HepG2 (cell line): Measurements from ENCODE around the gene ANAPC5. TPM values are rescaled to one million over a fixed set of nuclear protein-coding genes. Genes with fewer than 3 reads are reported as not detected.

Experiments
- ATAC-seq: fragments of 200-7000 bp; cut with Tn5 transposase; 3 replicates; pipeline ENCODE4 v1.9.1; 2020; ENCODE audit warnings: mild to moderate bottlenecking, moderate library complexity
- BruUV-seq: library from RNA; stranded (reverse); fragments of 400-500 nt; replicated peaks from 2 replicates; lab custom pipeline; 2021; lab: Mats Ljungman, UMichigan
- CTCF ChIA-PET: fragments of 300-600 bp; formaldehyde crosslinking; extraction: SDS; loops from one replicate; lab custom pipeline; 2021; ENCODE audit warnings: low total read pairs, inconsistent platforms, low intra/inter-chr PET ratio; lab: Yijun Ruan, JAX
- POLR2A ChIA-PET: fragments of 350-600 bp; sonication (Branson Sonifier 250); formaldehyde crosslinking; loops from one replicate; lab custom pipeline; 2020; ENCODE audit warnings: antibody characterized with exemption, inconsistent platforms; lab: Yijun Ruan, JAX
- DNase-seq: peaks from one replicate; pipeline ENCODE4 v3.0.0-alpha.2; 2015; ENCODE audit warnings: low spot score
- FAIRE-seq: peaks from 3 replicates; lab custom pipeline; 2011; peaks lifted over from hg19 to GRCh38; lab: Jason Lieb, UNC
- H2AFZ ChIP-seq: one replicate; pipeline ENCODE4 v1.6.1; 2011; ENCODE audit warnings: low read length, inconsistent platforms
- H3K27ac ChIP-seq: fragments of 300-600 bp; 3 replicates; pipeline ENCODE4 v1.8.0; 2011; ENCODE audit warnings: mixed run types, mild to moderate bottlenecking, mixed read lengths, low read length, inconsistent platforms; ENCODE audit not compliant: insufficient read depth; ENCODE audit errors: extremely low read length
- H3K27me3 ChIP-seq, 2 experiments: fragments of 200-600 bp in 1 of 2; 2 replicates in 1 of 2; 3 replicates in 1 of 2; pipeline versions ENCODE4 v1.6.0 to v1.8.0; 2011; ENCODE audit warnings: low read length in 2 of 2, mild to moderate bottlenecking in 2 of 2, moderate library complexity in 2 of 2, inconsistent platforms in 1 of 2; ENCODE audit not compliant: insufficient read depth in 2 of 2, control insufficient read depth in 1 of 2
- H3K36me3 ChIP-seq, 2 experiments: fragments of 200-600 bp in 1 of 2; replicated peaks in 1 of 2; 2 replicates in 1 of 2; 3 replicates in 1 of 2; pipeline versions ENCODE4 v1.5.1 to v1.8.0; 2011; ENCODE audit warnings: low read length in 2 of 2, inconsistent platforms in 1 of 2; ENCODE audit not compliant: insufficient read depth in 2 of 2, control insufficient read depth in 1 of 2
- H3K4me1 ChIP-seq: 2 replicates; pipeline ENCODE4 v1.5.1; 2012; ENCODE audit warnings: low read length, inconsistent platforms; ENCODE audit not compliant: insufficient read depth
- H3K4me2 ChIP-seq: 2 replicates; pipeline ENCODE4 v1.6.0; 2011; ENCODE audit warnings: low read depth, low read length, inconsistent platforms
- H3K4me3 ChIP-seq, 3 experiments: fragments of 200-600 bp in 1 of 3; sonication (generic), shearing (Covaris generic) in 1 of 3; replicated peaks in 1 of 3; 2 replicates each; pipeline ENCODE4 v1.5.1; 2011 to 2016; ENCODE audit warnings: low read length in 3 of 3, inconsistent platforms in 2 of 3, low read depth in 2 of 3, mild to moderate bottlenecking in 2 of 3, control low read depth in 1 of 3, mixed read lengths in 1 of 3; ENCODE audit not compliant: insufficient read depth in 1 of 3
- H3K79me2 ChIP-seq: one replicate; pipeline ENCODE4 v1.6.1; 2011; ENCODE audit warnings: low read length, inconsistent platforms; ENCODE audit not compliant: insufficient read depth
- H3K9ac ChIP-seq: 2 replicates; pipeline ENCODE4 v1.6.0; 2011; ENCODE audit warnings: mild to moderate bottlenecking, low read depth, low read length, inconsistent platforms; ENCODE audit not compliant: insufficient read depth
- H3K9me3 ChIP-seq: 2 replicates; pipeline ENCODE4 v1.5.1; 2012; ENCODE audit warnings: mild to moderate bottlenecking, low read length
- H4K20me1 ChIP-seq: 2 replicates; pipeline ENCODE4 v1.6.0; 2011; ENCODE audit warnings: inconsistent platforms, mild to moderate bottlenecking, low read length, moderate library complexity; ENCODE audit not compliant: insufficient read depth
- CENPT ChIP-seq: sonication (generic); formaldehyde crosslinking; IDR thresholded peaks from 2 replicates; pipeline ENCODE4 v1.8.0; 2022; ENCODE audit warnings: low read depth, mild to moderate bottlenecking, moderate library complexity, missing genetic modification reagents
- MIER2 ChIP-seq: IDR thresholded peaks from 2 replicates; pipeline ENCODE4 v1.6.1; 2016; ENCODE audit warnings: missing biosample characterization, missing genetic modification reagents
- RBAK ChIP-seq: sonication (generic); formaldehyde crosslinking; IDR thresholded peaks from 2 replicates; pipeline ENCODE4 v1.5.1; 2020; ENCODE audit warnings: mild to moderate bottlenecking, missing genetic modification reagents
- ZBTB38 ChIP-seq: sonication (generic); formaldehyde crosslinking; IDR thresholded peaks from 2 replicates; pipeline ENCODE4 v1.5.1; 2020; ENCODE audit warnings: mild to moderate bottlenecking, missing genetic modification reagents
- ZFP82 ChIP-seq: sonication (generic); formaldehyde crosslinking; IDR thresholded peaks from 2 replicates; pipeline ENCODE4 v1.5.1; 2020; ENCODE audit warnings: mild to moderate bottlenecking, missing genetic modification reagents, borderline replicate concordance
- ZNF225 ChIP-seq: sonication (generic); formaldehyde crosslinking; IDR thresholded peaks from 2 replicates; pipeline ENCODE4 v1.4.0; 2020; ENCODE audit warnings: mild to moderate bottlenecking, missing genetic modification reagents
- ZNF317 ChIP-seq: sonication (generic); formaldehyde crosslinking; IDR thresholded peaks from 2 replicates; pipeline ENCODE4 v1.5.0; 2020; ENCODE audit warnings: mild to moderate bottlenecking, missing genetic modification reagents
- ZNF773 ChIP-seq: sonication (generic); formaldehyde crosslinking; IDR thresholded peaks from 2 replicates; pipeline ENCODE4 v1.4.0; 2020; ENCODE audit warnings: missing genetic modification reagents, borderline replicate concordance
- ZNF781 ChIP-seq: sonication (generic); formaldehyde crosslinking; IDR thresholded peaks from 2 replicates; pipeline ENCODE4 v1.5.1; 2020; ENCODE audit warnings: borderline replicate concordance, mild to moderate bottlenecking, missing genetic modification reagents; ENCODE audit errors: not compliant biosample characterization
- WGBS: methylation state at CpG from one replicate; pipeline ENCODE4 v1.1.6; 2017; ENCODE audit warnings: low lambda C conversion rate; 5-methylcytosine and 5-hydroxymethylcytosine counted together
- in situ Hi-C: cut with HindIII; loops from 2 replicates; pipeline ENCODE4 v1.10.0; 2017; ENCODE audit warnings: low pct_unique_long_range_greater_than_20kb; ENCODE audit not compliant: extremely low pct_ligation_motif_present
- intact Hi-C: fragments of 100-400 bp; cut with micrococcal nuclease; formaldehyde crosslinking; loops from one replicate; pipeline ENCODE4 v1.10.0; 2022; ENCODE audit not compliant: unreplicated experiment
- polyA plus RNA-seq, 8 experiments: library from polyadenylated mRNA; depleted of rRNA in 3 of 8; stranded (reverse) in 7 of 8; unstranded in 1 of 8; fragments of >200 nt; fragmentation: Illumina TruSeq in 4 of 8; extraction: Trizol in 4 of 8; gene quantifications; 2 replicates each; pipeline versions ENCODE4 v1.2.1 to v1.2.3, GENCODE V29; 2011 to 2016; ENCODE audit warnings: low read depth in 4 of 8, missing spikeins in 1 of 8, mixed read lengths in 1 of 8; ENCODE audit not compliant: insufficient read depth in 1 of 8
- total RNA-seq, 5 experiments: library from RNA; depleted of rRNA; stranded (reverse); fragments of >200 nt; fragmentation: Illumina TruSeq; extraction: Trizol; gene quantifications; 2 replicates each; pipeline ENCODE4 v1.2.3, GENCODE V29; 2016; ENCODE audit warnings: low read depth in 1 of 5
- TF ChIP-seq, protein P1 (sequence below): sonication (generic); formaldehyde crosslinking; IDR thresholded peaks from 2 replicates; pipeline ENCODE4 v1.8.1; 2023; ENCODE audit warnings: mild to moderate bottlenecking, missing genetic modification reagents
- TF ChIP-seq, protein P2 (sequence below), 2 experiments: sonication (generic) in 1 of 2; formaldehyde crosslinking in 1 of 2; IDR thresholded peaks; 2 replicates each; pipeline versions ENCODE4 v1.4.0 to v1.6.1; 2016 to 2020; ENCODE audit warnings: borderline replicate concordance in 1 of 2, low read depth in 1 of 2, mild to moderate bottlenecking in 1 of 2, missing genetic modification reagents in 1 of 2
- TF ChIP-seq, protein P3 (sequence below): sonication (generic); formaldehyde crosslinking; IDR thresholded peaks from 2 replicates; pipeline ENCODE4 v1.5.0; 2020; ENCODE audit warnings: mild to moderate bottlenecking, low read depth, missing genetic modification reagents, borderline replicate concordance
- TF ChIP-seq, protein P4 (sequence below): IDR thresholded peaks from 2 replicates; pipeline ENCODE4 v1.6.1; 2016; ENCODE audit warnings: control low read depth

The ANAPC5 gene
- total and polyA plus RNA-seq, 2 of the 13 experiments (the other 11 are each of a cell fraction or from before 2014, with no cell fraction given): 146 to 161 TPM

DNA sequence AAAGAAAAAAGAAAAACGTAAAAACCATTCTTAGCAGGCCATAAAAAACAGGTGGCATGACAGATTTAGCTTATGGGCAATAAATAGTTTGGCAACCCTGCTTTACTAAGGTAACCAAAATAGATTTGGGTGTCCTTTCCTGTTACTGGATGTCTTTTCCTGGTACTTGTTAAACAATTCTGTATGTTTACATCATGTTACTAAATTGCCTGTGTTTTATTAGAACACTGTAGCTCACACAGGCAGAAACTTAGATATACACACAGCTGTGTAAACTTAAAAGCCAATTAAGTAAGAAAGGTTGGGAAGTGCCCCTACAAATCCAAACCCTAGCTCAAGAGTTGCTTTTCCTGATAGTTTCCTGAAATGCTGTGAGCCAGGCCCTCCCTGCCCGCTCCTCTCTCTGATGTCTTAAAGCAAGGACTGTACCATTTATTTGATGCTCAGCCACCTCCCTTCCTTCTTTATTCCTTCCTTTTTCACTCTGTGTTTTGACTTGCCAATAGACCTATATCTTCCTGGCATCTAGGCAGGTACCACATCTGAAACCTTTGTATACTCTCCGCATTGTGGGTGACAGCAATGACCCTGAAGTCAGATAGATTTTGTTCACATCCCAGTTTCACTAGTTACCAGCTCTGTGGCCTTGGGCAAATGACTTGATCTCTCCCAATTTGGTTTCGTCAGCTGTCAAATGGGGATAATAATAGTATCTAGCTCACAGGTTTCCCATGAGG is 52.0 kb downstream of the ANAPC5 start:
- Histone ChIP-seq H3K36me3 (no peaks in the 10 kb centered on the region), H3K9ac (no peak overlapping the region), H3K27ac (no peak overlapping the region), H3K4me3 (no peak overlapping the region), H2AFZ (no peak overlapping the region), H3K27me3 (no peaks in the 10 kb centered on the region), H3K9me3 (no peaks in the 10 kb centered on the region), H3K79me2 (peaks cover 10% of the 10 kb centered on the region), H4K20me1 (peaks cover 2% of the 10 kb centered on the region; the same call in 1 of the 2 replicates), H3K4me2 (no peak overlapping the region), H3K4me1 (peaks cover 31% of the 10 kb centered on the region)
- TF ChIP-seq MIER2 (CRISPR knock-in tag) (no peak), RBAK (CRISPR knock-in tag) (no peak), ZNF773 (CRISPR knock-in tag) (no peak), ZNF317 (no peak), CENPT (no peak), ZNF781 (CRISPR knock-in tag) (no peak), ZBTB38 (CRISPR knock-in tag) (no peak), ZNF225 (CRISPR knock-in tag) (no peak), ZFP82 (CRISPR knock-in tag) (no peak)
- TF ChIP-seq, protein P1, sequence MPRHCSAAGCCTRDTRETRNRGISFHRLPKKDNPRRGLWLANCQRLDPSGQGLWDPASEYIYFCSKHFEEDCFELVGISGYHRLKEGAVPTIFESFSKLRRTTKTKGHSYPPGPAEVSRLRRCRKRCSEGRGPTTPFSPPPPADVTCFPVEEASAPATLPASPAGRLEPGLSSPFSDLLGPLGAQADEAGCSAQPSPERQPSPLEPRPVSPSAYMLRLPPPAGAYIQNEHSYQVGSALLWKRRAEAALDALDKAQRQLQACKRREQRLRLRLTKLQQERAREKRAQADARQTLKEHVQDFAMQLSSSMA: no peak
- TF ChIP-seq, protein P2, sequence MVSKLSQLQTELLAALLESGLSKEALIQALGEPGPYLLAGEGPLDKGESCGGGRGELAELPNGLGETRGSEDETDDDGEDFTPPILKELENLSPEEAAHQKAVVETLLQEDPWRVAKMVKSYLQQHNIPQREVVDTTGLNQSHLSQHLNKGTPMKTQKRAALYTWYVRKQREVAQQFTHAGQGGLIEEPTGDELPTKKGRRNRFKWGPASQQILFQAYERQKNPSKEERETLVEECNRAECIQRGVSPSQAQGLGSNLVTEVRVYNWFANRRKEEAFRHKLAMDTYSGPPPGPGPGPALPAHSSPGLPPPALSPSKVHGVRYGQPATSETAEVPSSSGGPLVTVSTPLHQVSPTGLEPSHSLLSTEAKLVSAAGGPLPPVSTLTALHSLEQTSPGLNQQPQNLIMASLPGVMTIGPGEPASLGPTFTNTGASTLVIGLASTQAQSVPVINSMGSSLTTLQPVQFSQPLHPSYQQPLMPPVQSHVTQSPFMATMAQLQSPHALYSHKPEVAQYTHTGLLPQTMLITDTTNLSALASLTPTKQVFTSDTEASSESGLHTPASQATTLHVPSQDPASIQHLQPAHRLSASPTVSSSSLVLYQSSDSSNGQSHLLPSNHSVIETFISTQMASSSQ (IDR thresholded peaks at IDR 0.05; ENCODE audit: low read depth): no peak
- TF ChIP-seq, protein P2 (CRISPR knock-in tag; IDR thresholded peaks at IDR 0.05; ENCODE audit: borderline replicate concordance): no peak
- TF ChIP-seq, protein P3, sequence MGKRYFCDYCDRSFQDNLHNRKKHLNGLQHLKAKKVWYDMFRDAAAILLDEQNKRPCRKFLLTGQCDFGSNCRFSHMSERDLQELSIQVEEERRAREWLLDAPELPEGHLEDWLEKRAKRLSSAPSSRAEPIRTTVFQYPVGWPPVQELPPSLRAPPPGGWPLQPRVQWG (CRISPR knock-in tag): no peak
- TF ChIP-seq, protein P4, sequence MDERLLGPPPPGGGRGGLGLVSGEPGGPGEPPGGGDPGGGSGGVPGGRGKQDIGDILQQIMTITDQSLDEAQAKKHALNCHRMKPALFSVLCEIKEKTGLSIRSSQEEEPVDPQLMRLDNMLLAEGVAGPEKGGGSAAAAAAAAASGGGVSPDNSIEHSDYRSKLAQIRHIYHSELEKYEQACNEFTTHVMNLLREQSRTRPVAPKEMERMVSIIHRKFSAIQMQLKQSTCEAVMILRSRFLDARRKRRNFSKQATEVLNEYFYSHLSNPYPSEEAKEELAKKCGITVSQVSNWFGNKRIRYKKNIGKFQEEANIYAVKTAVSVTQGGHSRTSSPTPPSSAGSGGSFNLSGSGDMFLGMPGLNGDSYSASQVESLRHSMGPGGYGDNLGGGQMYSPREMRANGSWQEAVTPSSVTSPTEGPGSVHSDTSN (CRISPR knock-in tag): no peak
- intact Hi-C loops (no loop called here), in situ Hi-C loops (no loop called here)
- BruUV-seq: no TSS peak
- ChIA-PET CTCF (no interaction called here), POLR2A (no interaction called here)
- 49% methylated on average over 4 of the region's 4 CpGs for WGBS
- FAIRE-seq (no peak), DNase-seq (no peak), ATAC-seq (no peak)
